Measurements from ENCODE around the gene OR2F1.

The OR2F1 gene

GRCh38 chr7:143953421-143953820, 1.2 kb upstream of the OR2F1 start:
- no peak for DNase-seq (ENCODE audit: low read depth in 2 of 2, low spot score in 1 of 2)

GRCh38 chr7:143954135-143954534, 509 bp upstream of the OR2F1 start:
- no peak for DNase-seq (ENCODE audit: low read depth in 2 of 2, low spot score in 1 of 2)

GRCh38 chr7:143958781-143959180, 4.1 kb downstream of the OR2F1 start:
- no peak for DNase-seq (ENCODE audit: low read depth in 2 of 2, low spot score in 1 of 2)

- no peak for DNase-seq (ENCODE audit: low read depth in 2 of 2, low spot score in 1 of 2)
These were observed 6.4 kb downstream of the OR2F1 start for GRCh38 chr7:143960813-143961610.

GRCh38 chr7:143965280-143965679, 10.6 kb downstream of the OR2F1 start:
- no peak for DNase-seq (ENCODE audit: low read depth in 2 of 2, low spot score in 1 of 2)

GRCh38 chr7:143967398-143967797, 12.8 kb downstream of the OR2F1 start:
- DNase-seq (ENCODE audit: low read depth in 2 of 2, low spot score in 1 of 2), result no peak

- no peak for DNase-seq (ENCODE audit: low read depth in 2 of 2, low spot score in 1 of 2)
These were observed 19.3 kb downstream of the OR2F1 start for GRCh38 chr7:143973870-143974416.

GRCh38 chr7:143974459-143974858, 19.8 kb downstream of the OR2F1 start:
- DNase-seq (ENCODE audit: low read depth in 2 of 2, low spot score in 1 of 2), result no peak

GRCh38 chr7:143975617-143976016, 21.0 kb downstream of the OR2F1 start:
- no peak for DNase-seq (ENCODE audit: low read depth in 2 of 2, low spot score in 1 of 2)

GRCh38 chr7:143978585-143978984, 23.9 kb downstream of the OR2F1 start:
- DNase-seq (ENCODE audit: low read depth in 2 of 2, low spot score in 1 of 2), result no peak

- DNase-seq (ENCODE audit: low read depth in 2 of 2, low spot score in 1 of 2), result no peak
These were observed 24.7 kb downstream of the OR2F1 start for GRCh38 chr7:143979359-143979758.

- DNase-seq (ENCODE audit: low read depth in 2 of 2, low spot score in 1 of 2), result no peak
These were observed 25.4 kb downstream of the OR2F1 start for GRCh38 chr7:143979998-143980397.

- DNase-seq (ENCODE audit: low read depth in 2 of 2, low spot score in 1 of 2), result no peak
These were observed 26.3 kb downstream of the OR2F1 start for GRCh38 chr7:143980746-143981510.

GRCh38 chr7:143983960-143984359, 29.3 kb downstream of the OR2F1 start:
- no peak for DNase-seq (ENCODE audit: low read depth in 2 of 2, low spot score in 1 of 2)

- DNase-seq (ENCODE audit: low read depth in 2 of 2, low spot score in 1 of 2), result no peak
These were observed 32.9 kb downstream of the OR2F1 start for GRCh38 chr7:143987513-143987912.

- no peak for DNase-seq (ENCODE audit: low read depth in 2 of 2, low spot score in 1 of 2)
These were observed 34.5 kb downstream of the OR2F1 start for GRCh38 chr7:143988976-143989745.

- DNase-seq (ENCODE audit: low read depth in 2 of 2, low spot score in 1 of 2), result no peak
These were observed 38.0 kb downstream of the OR2F1 start for GRCh38 chr7:143992670-143993069.

GRCh38 chr7:143993924-143994323, 39.3 kb downstream of the OR2F1 start:
- no peak for DNase-seq (ENCODE audit: low read depth in 2 of 2, low spot score in 1 of 2)

- DNase-seq (ENCODE audit: low read depth in 2 of 2, low spot score in 1 of 2), result no peak
These were observed 45.4 kb downstream of the OR2F1 start, which contains the start of gene OR6B1 for GRCh38 chr7:144000020-144000419. TSS of gene OR6B1 (plus strand) at chr7:144000320. CDS start at chr7:144003997, 3,677 bp downstream.

- no peak for DNase-seq (ENCODE audit: low read depth in 2 of 2, low spot score in 1 of 2)
These were observed 46.9 kb downstream of the OR2F1 start for GRCh38 chr7:144001543-144001942.

GRCh38 chr7:144004703-144005102, 50.1 kb downstream of the OR2F1 start:
- DNase-seq (ENCODE audit: low read depth in 2 of 2, low spot score in 1 of 2), result no peak
